ENCODE data around the gene RAP2B.

RAP2B gene

GRCh38 chr3:153130312-153130977 is 31.6 kb upstream of the RAP2B start:
- no peak for TF ChIP-seq CTCF (IDR thresholded peaks at IDR 0.05; ENCODE audit: extremely low read depth, missing control alignments)
- DNase-seq (ENCODE audit: low spot score) = peak; percentile 43

- TF ChIP-seq CTCF (IDR thresholded peaks at IDR 0.05; ENCODE audit: extremely low read depth, missing control alignments) = no peak
- DNase-seq (ENCODE audit: low spot score) = no peak
Observed at GRCh38 chr3:153137626-153138025, 24.4 kb upstream of the RAP2B start.

- no peak for TF ChIP-seq CTCF (IDR thresholded peaks at IDR 0.05; ENCODE audit: extremely low read depth, missing control alignments)
- DNase-seq (ENCODE audit: low spot score) = peak; percentile 25
Observed at GRCh38 chr3:153138276-153139210, 23.5 kb upstream of the RAP2B start.

GRCh38 chr3:153142961-153143360 is 19.1 kb upstream of the RAP2B start:
- no peak for TF ChIP-seq CTCF (IDR thresholded peaks at IDR 0.05; ENCODE audit: extremely low read depth, missing control alignments)
- no peak for DNase-seq (ENCODE audit: low spot score)

- TF ChIP-seq CTCF (IDR thresholded peaks at IDR 0.05; ENCODE audit: extremely low read depth, missing control alignments) = no peak
- no peak for DNase-seq (ENCODE audit: low spot score)
Observed at GRCh38 chr3:153144071-153144470, 18.0 kb upstream of the RAP2B start.

- DNase-seq (ENCODE audit: low spot score) = no peak
- no peak for TF ChIP-seq CTCF (IDR thresholded peaks at IDR 0.05; ENCODE audit: extremely low read depth, missing control alignments)
Observed at GRCh38 chr3:153144779-153145178, 17.2 kb upstream of the RAP2B start.

- no peak for DNase-seq (ENCODE audit: low spot score)
- TF ChIP-seq CTCF (IDR thresholded peaks at IDR 0.05; ENCODE audit: extremely low read depth, missing control alignments) = no peak
Observed at GRCh38 chr3:153145454-153145853, 16.6 kb upstream of the RAP2B start.
